Stimulated activated CD4-positive, alpha-beta T cell treated with anti-CD3 and anti-CD28 coated beads, Interleukin-12 subunit alpha, Interleukin-12 subunit beta, amount 100 ng/mL, for 4 hours (primary cell): ENCODE measurements around the gene LRRN4.
"Not testable (repeated sequence)": the region's sequence is repeated elsewhere in the genome, so short reads cannot be mapped to it uniquely, and the experiment has no call there.

Source experiments
- DNase-seq: peaks from one replicate; pipeline ENCODE4 v3.0.0-alpha.2; 2020

LRRN4 gene

GRCh38 chr20:6058684-6059295, 4.9 kb upstream of the LRRN4 start:
- no peak for DNase-seq

GRCh38 chr20:6057691-6058090, 3.8 kb upstream of the LRRN4 start:
- no peak for DNase-seq

GRCh38 chr20:6057139-6057538, 3.3 kb upstream of the LRRN4 start:
- no peak for DNase-seq

GRCh38 chr20:6055981-6056569, 2.2 kb upstream of the LRRN4 start:
- DNase-seq, result no peak

- no peak for DNase-seq
Measured at GRCh38 chr20:6055161-6055783, 1.4 kb upstream of the LRRN4 start.

GRCh38 chr20:6054689-6055051, 810 bp upstream of the LRRN4 start:
- DNase-seq, result not testable (repeated sequence)

- DNase-seq, result no peak
Measured at GRCh38 chr20:6053064-6053775, 640 bp downstream of the LRRN4 start.

GRCh38 chr20:6051505-6051904, 2.4 kb downstream of the LRRN4 start:
- DNase-seq, result no peak

GRCh38 chr20:6048391-6048790, 5.5 kb downstream of the LRRN4 start:
- no peak for DNase-seq

- DNase-seq, result no peak
Measured at GRCh38 chr20:6046432-6046831, 7.4 kb downstream of the LRRN4 start.

GRCh38 chr20:6045566-6045965, 8.3 kb downstream of the LRRN4 start:
- DNase-seq, result no peak

- no peak for DNase-seq
Measured at GRCh38 chr20:6044115-6044514, 9.7 kb downstream of the LRRN4 start.

- no peak for DNase-seq
Measured at GRCh38 chr20:6041808-6042265, 12.0 kb downstream of the LRRN4 start.

- no peak for DNase-seq
Measured at GRCh38 chr20:6040958-6041807, 12.7 kb downstream of the LRRN4 start.

GRCh38 chr20:6040540-6040939, 13.3 kb downstream of the LRRN4 start:
- no peak for DNase-seq

GRCh38 chr20:6039766-6040165, 14.1 kb downstream of the LRRN4 start:
- no peak for DNase-seq

GRCh38 chr20:6038256-6038655, 15.6 kb downstream of the LRRN4 start:
- DNase-seq, result no peak

- no peak for DNase-seq
Measured at GRCh38 chr20:6037082-6037481, 16.8 kb downstream of the LRRN4 start.

GRCh38 chr20:6036213-6036612, 17.6 kb downstream of the LRRN4 start:
- DNase-seq, result no peak

GRCh38 chr20:6034134-6034969, 19.5 kb downstream of the LRRN4 start:
- DNase-seq, result no peak

- not testable (repeated sequence) for DNase-seq
Measured at GRCh38 chr20:6032907-6033306, 21.0 kb downstream of the LRRN4 start.
